OCI-LY7 (cell line): Measurements from ENCODE around the gene FHOD3. TPM values are rescaled to one million over a fixed set of nuclear protein-coding genes. Genes with fewer than 3 reads are reported as not detected.

ENCODE experiments used
- BruUV-seq: library from RNA; stranded (reverse); fragments of 400-500 nt; replicated peaks from 2 replicates; lab custom pipeline; 2021; lab: Mats Ljungman, UMichigan
- CTCF ChIA-PET: fragments of 300-600 bp; sonication (Branson Sonifier 250); formaldehyde crosslinking; loops from one replicate; lab custom pipeline; 2022; ENCODE audit warnings: antibody characterized with exemption; ENCODE audit not compliant: unreplicated experiment; lab: Charles Lee
- POLR2A ChIA-PET: fragments of 300-600 bp; sonication (Branson Sonifier 250); formaldehyde crosslinking; loops from one replicate; lab custom pipeline; 2022; ENCODE audit warnings: antibody characterized with exemption; lab: Charles Lee
- DNase-seq: peaks from one replicate; pipeline ENCODE4 v3.0.0-alpha.2; 2015; ENCODE audit warnings: low spot score
- H2AFZ ChIP-seq: fragments of 200-600 bp; sonication (generic), shearing (Covaris generic); 2 replicates; pipeline ENCODE4 v1.6.1; 2014; ENCODE audit warnings: mild to moderate bottlenecking, antibody characterized with exemption, low read length, moderate library complexity
- H3K27ac ChIP-seq: fragments of 200-600 bp; sonication (generic); 2 replicates; pipeline ENCODE4 v1.5.1; 2014; ENCODE audit warnings: mixed run types, low read depth, mild to moderate bottlenecking, moderate library complexity, low read length, inconsistent platforms; ENCODE audit not compliant: poor library complexity, severe bottlenecking
- H3K36me3 ChIP-seq: fragments of 200-600 bp; sonication (generic); 2 replicates; pipeline ENCODE4 v1.6.1; 2014; ENCODE audit warnings: mild to moderate bottlenecking, antibody characterized with exemption, low read length, moderate library complexity, mixed read lengths; ENCODE audit not compliant: insufficient read depth
- H3K4me1 ChIP-seq: fragments of 200-600 bp; sonication (generic); 2 replicates; pipeline ENCODE4 v1.5.1; 2014; ENCODE audit warnings: mild to moderate bottlenecking, low read length; ENCODE audit not compliant: insufficient read depth, poor library complexity, severe bottlenecking
- H3K4me2 ChIP-seq: fragments of 200-600 bp; sonication (generic); 2 replicates; pipeline ENCODE4 v1.6.1; 2014; ENCODE audit warnings: mild to moderate bottlenecking, low read length
- H3K4me3 ChIP-seq: fragments of 200-600 bp; sonication (generic); 2 replicates; pipeline ENCODE4 v1.5.1; 2014; ENCODE audit warnings: mild to moderate bottlenecking, low read depth, low read length; ENCODE audit not compliant: poor library complexity, severe bottlenecking
- H3K79me2 ChIP-seq: fragments of 200-600 bp; sonication (generic); 2 replicates; pipeline ENCODE4 v1.6.1; 2016; ENCODE audit warnings: low read depth, mild to moderate bottlenecking, low read length, moderate library complexity, mixed read lengths; ENCODE audit not compliant: insufficient read depth
- H3K9me2 ChIP-seq: fragments of 200-600 bp; sonication (generic); 2 replicates; pipeline ENCODE4 v1.6.1; 2016; ENCODE audit warnings: mild to moderate bottlenecking, low read length, mixed read lengths; ENCODE audit not compliant: insufficient read depth
- H3K9me3 ChIP-seq: fragments of 200-600 bp; sonication (generic); 2 replicates; pipeline ENCODE4 v1.6.1; 2014; ENCODE audit warnings: mild to moderate bottlenecking, mixed run types, low read length, mixed read lengths
- H4K20me1 ChIP-seq: fragments of 200-600 bp; sonication (generic); 2 replicates; pipeline ENCODE4 v1.6.1; 2014; ENCODE audit warnings: mild to moderate bottlenecking, antibody characterized with exemption, low read length, moderate library complexity, mixed read lengths; ENCODE audit not compliant: insufficient read depth
- CTCF ChIP-seq: fragments of 200-600 bp; sonication (generic); conservative IDR thresholded peaks from 2 replicates; pipeline ENCODE4 v1.5.1; 2014; ENCODE audit warnings: mild to moderate bottlenecking, antibody characterized with exemption, low read length, moderate library complexity, mixed read lengths
- EZH2phosphoT487 ChIP-seq: fragments of 200-600 bp; sonication (generic); IDR thresholded peaks from 2 replicates; pipeline ENCODE4 v1.6.1; 2018; ENCODE audit warnings: low read depth, borderline replicate concordance, mild to moderate bottlenecking, mixed run types, antibody characterized with exemption, low read length, moderate library complexity, mixed read lengths
- intact Hi-C: fragments of 100-400 bp; cut with micrococcal nuclease; formaldehyde crosslinking; loops from one replicate; pipeline ENCODE4 v1.10.0; 2022; ENCODE audit not compliant: unreplicated experiment
- total RNA-seq, 2 experiments: library from RNA; depleted of rRNA in 1 of 2; stranded (reverse); fragments of >200 nt in 1 of 2; shearing (Covaris generic) in 1 of 2; gene quantifications; 2 replicates each; pipeline ENCODE4 v1.2.3, GENCODE V29; 2014 to 2022

Gene FHOD3
- total RNA-seq, 2 experiments from 2014 or later = 0.06 to 2.4 TPM

- no TSS peak for BruUV-seq
- intact Hi-C loops = no loop called here
Measured at GRCh38 chr18:36535202-36535935, 237.9 kb downstream of the FHOD3 start.

DNA sequence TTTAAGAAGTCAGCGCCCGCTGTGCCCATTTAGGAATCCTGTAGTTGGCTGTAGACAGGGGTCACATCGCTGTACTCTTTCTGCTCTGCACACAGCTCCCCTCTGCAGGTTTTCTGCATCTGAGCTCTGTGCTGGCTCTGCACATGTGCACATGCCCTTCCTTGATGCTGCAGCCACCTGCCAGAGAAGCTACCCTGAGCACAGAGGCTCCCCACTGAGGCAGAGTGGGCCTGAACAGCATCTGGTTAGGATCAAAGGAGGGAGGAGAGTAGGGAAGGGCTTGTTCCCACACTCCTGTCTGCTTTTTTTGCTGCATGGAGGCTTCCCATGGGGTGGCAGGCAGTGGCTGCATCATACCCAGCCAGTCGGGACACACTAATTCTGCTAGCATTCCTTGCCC lies 238.9 kb downstream of the FHOD3 start:
- Histone ChIP-seq H3K36me3 (no peaks in the 10 kb centered on the region), H3K4me1 (no peaks in the 10 kb centered on the region), H3K79me2 (no peaks in the 10 kb centered on the region), H3K9me3 (no peaks in the 10 kb centered on the region), H3K9me2 (no peaks in the 10 kb centered on the region), H3K4me2 (no peak overlapping the region), H3K27ac (no peak overlapping the region), H4K20me1 (no peaks in the 10 kb centered on the region), H2AFZ (no peak overlapping the region), H3K4me3 (no peak overlapping the region)
- POLR2A ChIA-PET = no interaction called here
- DNase-seq = no peak
- intact Hi-C loops = no loop called here
- CTCF ChIA-PET = no interaction called here
- BruUV-seq = no TSS peak
- TF ChIP-seq CTCF (no peak), EZH2phosphoT487 (no peak)

More at GRCh38 chr18:36535202-36535935, 237.9 kb downstream of the FHOD3 start:
- TF ChIP-seq CTCF (no peak), EZH2phosphoT487 (no peak)
- DNase-seq = no peak
- no peak overlapping the region for H3K27ac ChIP-seq
- H3K4me1 ChIP-seq = no peaks in the 10 kb centered on the region
- H3K4me3 ChIP-seq = no peak overlapping the region
- no peaks in the 10 kb centered on the region for H3K9me2 ChIP-seq
- H3K9me3 ChIP-seq = no peaks in the 10 kb centered on the region
- ChIA-PET POLR2A (no interaction called here), CTCF (no interaction called here)
- no peaks in the 10 kb centered on the region for H3K36me3 ChIP-seq
- no peaks in the 10 kb centered on the region for H3K79me2 ChIP-seq
- no peak overlapping the region for H2AFZ ChIP-seq
- H4K20me1 ChIP-seq = no peaks in the 10 kb centered on the region
- no peak overlapping the region for H3K4me2 ChIP-seq

DNA sequence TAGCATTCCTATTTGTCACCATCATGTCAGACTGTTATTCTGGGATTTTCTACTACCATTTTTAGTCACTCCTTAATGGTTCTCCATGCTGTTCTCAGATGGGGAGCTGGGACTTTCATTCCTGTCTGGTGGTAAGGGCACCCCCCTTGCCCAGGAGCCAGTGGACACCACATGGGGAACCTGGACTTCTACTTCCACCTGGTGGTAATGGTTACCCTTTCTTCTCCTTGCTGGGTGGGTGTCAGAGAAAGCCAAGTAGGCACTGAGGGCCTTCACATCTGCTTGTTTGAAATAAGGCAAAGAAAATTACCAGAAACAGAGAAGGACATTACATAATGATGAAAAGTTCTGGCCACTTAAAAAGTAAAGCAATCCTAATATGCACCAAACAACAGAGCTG lies 239.8 kb downstream of the FHOD3 start:
- H4K20me1 ChIP-seq = no peaks in the 10 kb centered on the region
- no peak overlapping the region for H2AFZ ChIP-seq
- no peak for DNase-seq
- no peak overlapping the region for H3K4me2 ChIP-seq
- POLR2A ChIA-PET = no interaction called here
- H3K9me2 ChIP-seq = no peaks in the 10 kb centered on the region
- CTCF ChIA-PET = no interaction called here
- H3K9me3 ChIP-seq = no peaks in the 10 kb centered on the region
- no peaks in the 10 kb centered on the region for H3K4me1 ChIP-seq
- TF ChIP-seq CTCF (no peak), EZH2phosphoT487 (no peak)
- intact Hi-C loops = no loop called here
- no peaks in the 10 kb centered on the region for H3K36me3 ChIP-seq
- no TSS peak for BruUV-seq
- H3K4me3 ChIP-seq = no peak overlapping the region
- no peaks in the 10 kb centered on the region for H3K79me2 ChIP-seq
- no peak overlapping the region for H3K27ac ChIP-seq
